Smooth muscle cell (in vitro differentiated cells): ENCODE measurements around the gene CBX2. TPM values are rescaled to one million over a fixed set of nuclear protein-coding genes. Genes with fewer than 3 reads are reported as not detected.

Source experiments
- DNase-seq: peaks from one replicate; lab custom pipeline; 2025; ENCODE audit not compliant: unreplicated experiment; lab: John Stamatoyannopoulos, UW
- H2AFZ ChIP-seq: fragments of 200-600 bp; sonication (generic); 2 replicates; pipeline ENCODE4 v1.6.0; 2016; ENCODE audit warnings: antibody characterized with exemption, low read depth, mild to moderate bottlenecking
- H3F3A ChIP-seq: fragments of 200-600 bp; sonication (generic); 2 replicates; pipeline ENCODE4 v1.6.0; 2017; ENCODE audit warnings: antibody characterized with exemption, low read depth
- H3K27ac ChIP-seq: fragments of 200-600 bp; sonication (generic); 2 replicates; pipeline ENCODE4 v1.5.1; 2016; ENCODE audit warnings: low read depth, mild to moderate bottlenecking
- H3K27me3 ChIP-seq: fragments of 200-600 bp; sonication (generic); 2 replicates; pipeline ENCODE4 v1.6.1; 2016; ENCODE audit warnings: low read depth, mild to moderate bottlenecking
- H3K36me3 ChIP-seq: fragments of 200-600 bp; sonication (generic); 2 replicates; pipeline ENCODE4 v1.5.1; 2016; ENCODE audit warnings: low read depth
- H3K4me1 ChIP-seq: fragments of 200-600 bp; sonication (generic); 2 replicates; pipeline ENCODE4 v1.5.1; 2016; ENCODE audit warnings: low read depth
- H3K4me2 ChIP-seq: fragments of 200-600 bp; sonication (generic); 2 replicates; pipeline ENCODE4 v1.6.0; 2016; ENCODE audit warnings: mild to moderate bottlenecking
- H3K4me3 ChIP-seq: fragments of 200-600 bp; sonication (generic); 2 replicates; pipeline ENCODE4 v1.5.1; 2016; ENCODE audit warnings: mild to moderate bottlenecking
- H3K79me2 ChIP-seq: fragments of 200-600 bp; sonication (generic); 2 replicates; pipeline ENCODE4 v1.6.0; 2016; ENCODE audit warnings: low read depth, mild to moderate bottlenecking
- H3K9ac ChIP-seq: fragments of 200-600 bp; sonication (generic); 2 replicates; pipeline ENCODE4 v1.6.0; 2016; ENCODE audit warnings: low read depth
- H3K9me3 ChIP-seq: fragments of 200-600 bp; sonication (generic); replicated peaks from 2 replicates; pipeline ENCODE4 v1.5.1; 2016; ENCODE audit warnings: low read depth
- H4K20me1 ChIP-seq: fragments of 200-600 bp; sonication (generic); 2 replicates; pipeline ENCODE4 v1.6.0; 2016; ENCODE audit warnings: low read depth
- WGBS: methylation state at CpG from one replicate; pipeline ENCODE4 v1.1.7; 2016; ENCODE audit warnings: low lambda C conversion rate; 5-methylcytosine and 5-hydroxymethylcytosine counted together
- polyA plus RNA-seq: library from polyadenylated mRNA; unstranded; fragments of >200 nt; fragmentation: Nextera tagmentation; extraction: Ambion mirVana; gene quantifications from 2 replicates; pipeline ENCODE4 v1.2.1, GENCODE V29; 2016
- total RNA-seq: library from RNA; depleted of rRNA; stranded (reverse); fragments of >200 nt; gene quantifications from 2 replicates; pipeline ENCODE4 v1.2.3, GENCODE V29; 2014
- TF ChIP-seq, protein P1 (sequence below): fragments of 200-600 bp; sonication (generic); IDR thresholded peaks from 2 replicates; pipeline ENCODE4 v1.5.1; 2017; ENCODE audit warnings: borderline replicate concordance, mild to moderate bottlenecking, antibody characterized with exemption; ENCODE audit not compliant: insufficient read depth, poor library complexity, severe bottlenecking

Gene CBX2
- total and polyA plus RNA-seq, 2 experiments from 2014 or later = 4.0 to 10.1 TPM

DNA sequence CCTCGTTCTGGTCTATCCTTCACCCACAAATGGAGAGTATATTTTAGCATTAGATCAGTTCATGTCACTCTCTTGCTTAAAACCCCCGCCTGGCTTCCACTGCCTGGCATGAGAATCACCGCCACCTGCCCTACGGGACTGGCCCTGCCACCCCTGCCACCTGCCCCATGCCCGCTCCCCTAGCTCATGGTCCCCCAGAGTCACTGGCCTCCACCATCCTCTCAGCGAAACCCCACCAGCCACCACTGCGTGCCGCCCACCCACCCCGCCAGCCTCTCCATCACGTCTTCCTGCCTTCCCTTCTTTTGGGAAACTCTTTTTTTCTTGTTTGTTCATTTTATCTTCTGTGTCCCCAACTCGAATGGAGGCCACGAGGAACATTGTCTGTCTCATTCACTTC, 48.2 kb upstream of the CBX2 start:
- Histone ChIP-seq H3K27me3 (no peaks in the 10 kb centered on the region), H3K4me3 (no peak overlapping the region), H3K4me1 (no peaks in the 10 kb centered on the region), H3K9me3 (no peaks in the 10 kb centered on the region), H3K79me2 (no peaks in the 10 kb centered on the region), H3K27ac (no peak overlapping the region), H3K9ac (no peak overlapping the region), H3K36me3 (no peaks in the 10 kb centered on the region), H3K4me2 (no peak overlapping the region), H4K20me1 (no peaks in the 10 kb centered on the region), H3F3A (no peaks in the 10 kb centered on the region), H2AFZ (no peak overlapping the region)
- 92% methylated on average over 12 of the region's 12 CpGs for WGBS
- DNase-seq = no peak
- TF ChIP-seq, protein P1, sequence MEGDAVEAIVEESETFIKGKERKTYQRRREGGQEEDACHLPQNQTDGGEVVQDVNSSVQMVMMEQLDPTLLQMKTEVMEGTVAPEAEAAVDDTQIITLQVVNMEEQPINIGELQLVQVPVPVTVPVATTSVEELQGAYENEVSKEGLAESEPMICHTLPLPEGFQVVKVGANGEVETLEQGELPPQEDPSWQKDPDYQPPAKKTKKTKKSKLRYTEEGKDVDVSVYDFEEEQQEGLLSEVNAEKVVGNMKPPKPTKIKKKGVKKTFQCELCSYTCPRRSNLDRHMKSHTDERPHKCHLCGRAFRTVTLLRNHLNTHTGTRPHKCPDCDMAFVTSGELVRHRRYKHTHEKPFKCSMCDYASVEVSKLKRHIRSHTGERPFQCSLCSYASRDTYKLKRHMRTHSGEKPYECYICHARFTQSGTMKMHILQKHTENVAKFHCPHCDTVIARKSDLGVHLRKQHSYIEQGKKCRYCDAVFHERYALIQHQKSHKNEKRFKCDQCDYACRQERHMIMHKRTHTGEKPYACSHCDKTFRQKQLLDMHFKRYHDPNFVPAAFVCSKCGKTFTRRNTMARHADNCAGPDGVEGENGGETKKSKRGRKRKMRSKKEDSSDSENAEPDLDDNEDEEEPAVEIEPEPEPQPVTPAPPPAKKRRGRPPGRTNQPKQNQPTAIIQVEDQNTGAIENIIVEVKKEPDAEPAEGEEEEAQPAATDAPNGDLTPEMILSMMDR = no peak

DNA sequence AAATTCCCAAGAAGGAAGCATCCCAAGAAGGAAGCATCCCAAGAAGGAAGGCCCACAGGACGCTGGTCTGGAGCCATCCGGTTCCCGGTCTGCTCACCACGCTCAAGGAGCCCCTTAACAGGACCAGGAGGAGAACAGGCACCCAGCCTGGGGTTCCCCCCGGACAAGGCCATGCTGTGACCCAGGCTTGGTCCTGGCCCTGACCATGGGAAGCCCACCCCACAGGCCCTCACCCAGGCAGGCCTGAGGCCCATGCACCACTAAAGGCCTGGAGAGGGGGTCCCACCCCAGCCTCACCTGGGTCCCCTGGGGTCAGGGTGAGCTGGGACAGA, 47.5 kb upstream of the CBX2 start:
- TF ChIP-seq, protein P1 = no peak
- no peaks in the 10 kb centered on the region for H3F3A ChIP-seq
- H3K9ac ChIP-seq = no peak overlapping the region
- no peak overlapping the region for H2AFZ ChIP-seq
- WGBS = 96% methylated on average over 5 of the region's 5 CpGs
- no peaks in the 10 kb centered on the region for H3K9me3 ChIP-seq
- no peak overlapping the region for H3K4me2 ChIP-seq
- H3K4me1 ChIP-seq = no peaks in the 10 kb centered on the region
- H4K20me1 ChIP-seq = no peaks in the 10 kb centered on the region
- no peak overlapping the region for H3K4me3 ChIP-seq
- no peaks in the 10 kb centered on the region for H3K36me3 ChIP-seq
- DNase-seq = no peak
- no peaks in the 10 kb centered on the region for H3K79me2 ChIP-seq
- H3K27ac ChIP-seq = no peak overlapping the region
- H3K27me3 ChIP-seq = no peaks in the 10 kb centered on the region

DNA sequence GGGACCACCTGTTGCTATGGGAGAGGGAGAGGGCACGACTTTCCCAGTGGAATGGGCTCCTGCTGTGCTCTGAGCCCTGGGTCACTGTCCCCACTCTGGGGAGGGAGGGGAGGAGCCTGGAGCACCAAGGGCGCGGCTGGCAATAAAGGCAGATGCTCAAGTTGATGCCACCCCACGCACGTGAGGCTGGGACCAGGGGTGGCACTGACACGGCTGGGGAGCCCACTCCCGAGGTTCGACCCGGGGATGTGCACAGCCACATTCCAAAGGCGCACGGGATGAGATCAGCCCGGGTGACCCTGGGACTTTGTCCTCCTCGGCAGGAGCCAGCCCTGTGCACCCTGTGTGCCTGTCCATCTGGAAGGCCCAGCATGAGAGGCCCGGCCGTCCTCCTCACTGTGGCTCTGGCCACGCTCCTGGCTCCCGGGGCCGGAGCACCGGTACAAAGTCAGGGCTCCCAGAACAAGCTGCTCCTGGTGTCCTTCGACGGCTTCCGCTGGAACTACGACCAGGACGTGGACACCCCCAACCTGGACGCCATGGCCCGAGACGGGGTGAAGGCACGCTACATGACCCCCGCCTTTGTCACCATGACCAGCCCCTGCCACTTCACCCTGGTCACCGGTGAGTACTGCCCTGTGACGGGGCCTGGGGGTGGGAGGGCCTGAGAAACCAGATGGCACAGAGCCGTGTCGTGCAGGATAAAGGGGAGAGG, 47.0 kb upstream of the CBX2 start, which contains the start of gene ENPP7:
ENPP7 (plus strand) TSS at position 175 of the 715 bp plus-strand sequence; CDS start at position 372, 197 bp downstream.
- no peaks in the 10 kb centered on the region for H3K4me1 ChIP-seq
- no peaks in the 10 kb centered on the region for H3K79me2 ChIP-seq
- no peaks in the 10 kb centered on the region for H4K20me1 ChIP-seq
- no peak within 1 kb of the TSS for H3K9ac ChIP-seq
- no peaks in the 10 kb centered on the region for H3K9me3 ChIP-seq
- TF ChIP-seq, protein P1 = no peak
- no peaks in the 10 kb centered on the region for H3K36me3 ChIP-seq
- no peak within 1 kb of the TSS for H2AFZ ChIP-seq
- DNase-seq = no peak
- no peak within 1 kb of the TSS for H3K4me3 ChIP-seq
- no peaks in the 10 kb centered on the region for H3K27me3 ChIP-seq
- H3F3A ChIP-seq = no peaks in the 10 kb centered on the region
- H3K27ac ChIP-seq = no peak within 1 kb of the TSS
- no peak within 1 kb of the TSS for H3K4me2 ChIP-seq
- 93% methylated on average over 33 of the region's 33 CpGs for WGBS

DNA sequence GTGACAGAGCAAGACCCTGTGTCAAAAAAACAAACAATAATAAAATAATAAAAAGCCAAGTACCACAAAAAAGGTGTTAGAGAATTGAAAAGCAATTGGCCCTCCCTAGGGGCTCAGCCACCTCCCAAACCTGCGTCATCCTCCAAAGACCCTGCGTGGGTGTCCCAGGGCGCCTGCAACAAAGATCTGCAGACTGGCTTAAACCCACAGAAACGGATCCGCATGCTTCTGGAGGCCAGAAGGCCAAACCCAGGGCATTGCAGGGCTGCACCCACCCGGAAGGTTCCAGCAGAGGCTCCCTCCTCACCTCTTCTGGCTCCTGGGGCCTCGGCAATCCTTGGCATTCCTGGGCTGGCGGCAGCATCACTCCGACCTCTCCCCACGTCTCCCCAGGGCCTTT, 45.7 kb upstream of the CBX2 start:
- DNase-seq = no peak
- 88% methylated on average over 10 of the region's 10 CpGs for WGBS
- no peaks in the 10 kb centered on the region for H3F3A ChIP-seq
- no peaks in the 10 kb centered on the region for H3K9me3 ChIP-seq
- no peak overlapping the region for H3K4me3 ChIP-seq
- H2AFZ ChIP-seq = no peak overlapping the region
- no peaks in the 10 kb centered on the region for H3K79me2 ChIP-seq
- no peaks in the 10 kb centered on the region for H3K27me3 ChIP-seq
- H3K36me3 ChIP-seq = no peaks in the 10 kb centered on the region
- H4K20me1 ChIP-seq = no peaks in the 10 kb centered on the region
- H3K4me1 ChIP-seq = no peaks in the 10 kb centered on the region
- TF ChIP-seq, protein P1 = no peak
- H3K4me2 ChIP-seq = no peak overlapping the region
- H3K27ac ChIP-seq = no peak overlapping the region
- no peak overlapping the region for H3K9ac ChIP-seq
